Vagina (tissue), 2 donors: ENCODE results near the gene NIP7. TPM values are rescaled to one million over a fixed set of nuclear protein-coding genes. Genes with fewer than 3 reads are reported as not detected.

ENCODE experiments used
- DNase-seq, 2 donors: peaks; one replicate each; pipeline ENCODE4 v3.0.0-alpha.2; 2017; ENCODE audit errors: extremely low spot score in 2 of 2
- H3K27ac ChIP-seq: fragments of 200-600 bp; sonication (generic); one replicate; pipeline ENCODE4 v1.5.1; 2019
- H3K27me3 ChIP-seq: fragments of 200-600 bp; sonication (generic); one replicate; pipeline ENCODE4 v1.5.1; 2019
- H3K36me3 ChIP-seq, 2 donors: fragments of 200-600 bp; sonication (generic); one replicate each; pipeline ENCODE4 v1.5.1; 2017 to 2019
- H3K4me1 ChIP-seq: fragments of 200-600 bp; sonication (generic); one replicate; pipeline ENCODE4 v1.5.1; 2019
- H3K4me3 ChIP-seq, 2 donors: fragments of 200-600 bp; sonication (generic); 1 replicate in 1 of 2; 2 replicates in 1 of 2; pipeline ENCODE4 v1.5.1; 2016 to 2019
- H3K9me3 ChIP-seq: fragments of 200-600 bp; sonication (generic); one replicate; pipeline ENCODE4 v1.5.1; 2019
- POLR2A ChIP-seq, 2 donors: fragments of 450-650 bp; IDR thresholded peaks; one replicate each; pipeline ENCODE4 v1.6.1; 2017; ENCODE audit warnings: antibody characterized with exemption in 2 of 2, mild to moderate bottlenecking in 2 of 2, moderate library complexity in 2 of 2
- POLR2AphosphoS5 ChIP-seq, 2 donors: sonication (generic); formaldehyde crosslinking; IDR thresholded peaks; one replicate each; pipeline ENCODE4 v1.9.0; 2017; ENCODE audit warnings: antibody characterized with exemption in 2 of 2, mild to moderate bottlenecking in 2 of 2, low read depth in 1 of 2; ENCODE audit not compliant: insufficient read depth in 1 of 2
- intact Hi-C: fragments of 100-400 bp; cut with DNase I; formaldehyde crosslinking; loops from one replicate; pipeline ENCODE4 v1.15.1; 2023
- total RNA-seq: library from RNA; depleted of rRNA; stranded (reverse); fragments of >200 nt; gene quantifications from one replicate; pipeline ENCODE4 v1.2.3, GENCODE V29; 2016
- TF ChIP-seq, protein P1 (sequence below), 3 experiments: fragments of 450-650 bp in 2 of 3; fragments of 200-600 bp in 1 of 3; sonication (generic) in 1 of 3; IDR thresholded peaks; one replicate each; pipeline ENCODE4 v1.5.1; 2017 to 2019; ENCODE audit warnings: antibody characterized with exemption in 3 of 3, mild to moderate bottlenecking in 2 of 3, moderate library complexity in 2 of 3

Gene NIP7
- total RNA-seq, 1 donor from 2014 or later = 15.2 TPM

DNA sequence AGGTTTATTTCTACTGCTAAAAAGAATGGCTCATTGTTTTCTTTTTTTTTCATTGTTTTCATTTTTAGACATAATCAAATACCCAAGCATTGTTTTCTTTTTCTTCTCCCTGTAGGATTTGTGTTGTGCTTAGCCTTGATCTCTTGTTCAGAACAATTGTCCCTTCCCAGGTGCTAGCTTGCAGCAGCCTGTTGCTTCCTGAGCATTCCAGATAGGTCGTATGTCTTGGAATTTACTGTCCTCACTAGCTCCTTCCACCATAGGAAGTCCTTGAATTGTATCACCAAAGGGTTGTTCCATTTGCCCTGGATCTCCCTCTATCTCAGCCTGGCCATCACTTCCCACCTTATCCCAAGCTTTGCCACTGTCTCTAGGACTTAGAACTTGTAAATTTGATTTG is 38.4 kb upstream of the NIP7 start:
- TF ChIP-seq, protein P1, sequence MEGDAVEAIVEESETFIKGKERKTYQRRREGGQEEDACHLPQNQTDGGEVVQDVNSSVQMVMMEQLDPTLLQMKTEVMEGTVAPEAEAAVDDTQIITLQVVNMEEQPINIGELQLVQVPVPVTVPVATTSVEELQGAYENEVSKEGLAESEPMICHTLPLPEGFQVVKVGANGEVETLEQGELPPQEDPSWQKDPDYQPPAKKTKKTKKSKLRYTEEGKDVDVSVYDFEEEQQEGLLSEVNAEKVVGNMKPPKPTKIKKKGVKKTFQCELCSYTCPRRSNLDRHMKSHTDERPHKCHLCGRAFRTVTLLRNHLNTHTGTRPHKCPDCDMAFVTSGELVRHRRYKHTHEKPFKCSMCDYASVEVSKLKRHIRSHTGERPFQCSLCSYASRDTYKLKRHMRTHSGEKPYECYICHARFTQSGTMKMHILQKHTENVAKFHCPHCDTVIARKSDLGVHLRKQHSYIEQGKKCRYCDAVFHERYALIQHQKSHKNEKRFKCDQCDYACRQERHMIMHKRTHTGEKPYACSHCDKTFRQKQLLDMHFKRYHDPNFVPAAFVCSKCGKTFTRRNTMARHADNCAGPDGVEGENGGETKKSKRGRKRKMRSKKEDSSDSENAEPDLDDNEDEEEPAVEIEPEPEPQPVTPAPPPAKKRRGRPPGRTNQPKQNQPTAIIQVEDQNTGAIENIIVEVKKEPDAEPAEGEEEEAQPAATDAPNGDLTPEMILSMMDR (IDR thresholded peaks at IDR 0.05) = no peak
- TF ChIP-seq POLR2A (IDR thresholded peaks at IDR 0.05) (no peak), POLR2AphosphoS5 (IDR thresholded peaks at IDR 0.05; ENCODE audit: insufficient read depth in 1 of 2, low read depth in 1 of 2) (no peak)
- H3K9me3 ChIP-seq = no peaks in the 10 kb centered on the region
- no peaks in the 10 kb centered on the region for H3K27me3 ChIP-seq
- H3K27ac ChIP-seq = no peak overlapping the region
- H3K4me1 ChIP-seq = no peaks in the 10 kb centered on the region
- no peak overlapping the region for H3K4me3 ChIP-seq
- H3K36me3 ChIP-seq = peaks cover 0 to 36% of the 10 kb centered on the region in 2 donors
- peak; percentile 9 to 18 for DNase-seq
- intact Hi-C loops = no loop called here

GRCh38 chr16:69301861-69302260 is 37.7 kb upstream of the NIP7 start:
- Histone ChIP-seq H3K4me1 (no peaks in the 10 kb centered on the region), H3K36me3 (peaks cover 0 to 36% of the 10 kb centered on the region in 2 donors), H3K27ac (no peak overlapping the region), H3K27me3 (no peaks in the 10 kb centered on the region), H3K9me3 (no peaks in the 10 kb centered on the region), H3K4me3 (no peak overlapping the region)
- TF ChIP-seq, protein P1 (IDR thresholded peaks at IDR 0.05) = no peak
- TF ChIP-seq POLR2A (IDR thresholded peaks at IDR 0.05) (no peak), POLR2AphosphoS5 (IDR thresholded peaks at IDR 0.05; ENCODE audit: insufficient read depth in 1 of 2, low read depth in 1 of 2) (no peak)
- intact Hi-C loops = no loop called here
- DNase-seq = peak in 1 of 2 donors; percentile 32

- TF ChIP-seq POLR2A (IDR thresholded peaks at IDR 0.05) (no peak), POLR2AphosphoS5 (IDR thresholded peaks at IDR 0.05; ENCODE audit: insufficient read depth in 1 of 2, low read depth in 1 of 2) (no peak)
- TF ChIP-seq, protein P1 (IDR thresholded peaks at IDR 0.05) = no peak
- Histone ChIP-seq H3K9me3 (no peaks in the 10 kb centered on the region), H3K4me1 (no peaks in the 10 kb centered on the region), H3K27me3 (no peaks in the 10 kb centered on the region), H3K36me3 (peaks cover 0 to 36% of the 10 kb centered on the region in 2 donors), H3K27ac (no peak overlapping the region), H3K4me3 (no peak overlapping the region)
- intact Hi-C loops = no loop called here
- DNase-seq = peak; percentile 9 to 22
Measured at GRCh38 chr16:69302301-69302700, 37.3 kb upstream of the NIP7 start.

GRCh38 chr16:69306031-69306430 is 33.5 kb upstream of the NIP7 start:
- TF ChIP-seq POLR2A (IDR thresholded peaks at IDR 0.05) (no peak), POLR2AphosphoS5 (IDR thresholded peaks at IDR 0.05; ENCODE audit: insufficient read depth in 1 of 2, low read depth in 1 of 2) (no peak)
- TF ChIP-seq, protein P1 (IDR thresholded peaks at IDR 0.05) = no peak
- intact Hi-C loops = no loop called here

GRCh38 chr16:69307091-69307490 is 32.5 kb upstream of the NIP7 start:
- peaks cover 0 to 8% of the 10 kb centered on the region in 2 donors for H3K36me3 ChIP-seq
- no peaks in the 10 kb centered on the region for H3K27me3 ChIP-seq
- no peaks in the 10 kb centered on the region for H3K9me3 ChIP-seq
- intact Hi-C loops = no loop called here
- DNase-seq = no peak
- no peak overlapping the region for H3K27ac ChIP-seq
- H3K4me1 ChIP-seq = peaks cover 9% of the 10 kb centered on the region
- TF ChIP-seq POLR2A (IDR thresholded peaks at IDR 0.05) (no peak), POLR2AphosphoS5 (IDR thresholded peaks at IDR 0.05; ENCODE audit: insufficient read depth in 1 of 2, low read depth in 1 of 2) (no peak)
- TF ChIP-seq, protein P1 (IDR thresholded peaks at IDR 0.05) = no peak
- H3K4me3 ChIP-seq = no peak overlapping the region

More at GRCh38 chr16:69306031-69306430, 33.5 kb upstream of the NIP7 start:
- no peaks in the 10 kb centered on the region for H3K27me3 ChIP-seq
- no peak overlapping the region for H3K4me3 ChIP-seq
- peaks cover 5% of the 10 kb centered on the region for H3K4me1 ChIP-seq
- H3K36me3 ChIP-seq = peaks cover 0 to 18% of the 10 kb centered on the region in 2 donors
- H3K9me3 ChIP-seq = no peaks in the 10 kb centered on the region
- no peak overlapping the region for H3K27ac ChIP-seq
- no peak for DNase-seq
